ENCODE results near the gene TTC28. TPM values are rescaled to one million over a fixed set of nuclear protein-coding genes. Genes with fewer than 3 reads are reported as not detected.

TTC28 gene
- total RNA-seq, 1 experiment from 2014 or later, result 0.12 TPM

- no peak overlapping the region for H3K4me3 ChIP-seq (replicated peaks in 1 of 2; ENCODE audit: low read depth in 1 of 2, low read length in 2 of 2)
- H2AFZ ChIP-seq (ENCODE audit: low read depth, low read length, poor library complexity, severe bottlenecking), result no peak overlapping the region
- H3K27ac ChIP-seq (ENCODE audit: low read depth, low read length), result no peak overlapping the region
- H3K36me3 ChIP-seq (ENCODE audit: control insufficient read depth in 1 of 2, insufficient read depth in 2 of 2, low read length in 2 of 2), result peaks cover 15 to 16% of the 10 kb centered on the region in 2 experiments
- peaks cover 0 to 4% of the 10 kb centered on the region in 2 experiments; a peak in 2 of 4 replicates for H3K4me1 ChIP-seq (ENCODE audit: control insufficient read depth in 1 of 2, insufficient read depth in 2 of 2, low read length in 2 of 2)
- CTCF ChIA-PET, result no interaction called here
- no peaks in the 10 kb centered on the region for H3K79me2 ChIP-seq (ENCODE audit: insufficient read depth, low read length)
- TF ChIP-seq SIN3A (IDR thresholded peaks at IDR 0.05; ENCODE audit: low read depth) (no peak), YY1 (IDR thresholded peaks at IDR 0.05; ENCODE audit: extremely low read depth, insufficient replicate concordance, low read depth, low read length) (no peak), REST (IDR thresholded peaks at IDR 0.05; ENCODE audit: low read depth) (no peak), ATF3 (IDR thresholded peaks at IDR 0.05) (no peak), SRF (IDR thresholded peaks at IDR 0.05; ENCODE audit: low read depth) (no peak), EZH2phosphoT487 (IDR thresholded peaks at IDR 0.05; ENCODE audit: borderline replicate concordance) (no peak), RAD21 (IDR thresholded peaks at IDR 0.05; ENCODE audit: low read depth) (no peak), POLR2AphosphoS5 (IDR thresholded peaks at IDR 0.05; ENCODE audit: low read depth, low read length) (no peak), ZFX (IDR thresholded peaks at IDR 0.05) (no peak), FOSL1 (IDR thresholded peaks at IDR 0.05; ENCODE audit: low read depth) (no peak), ELF1 (IDR thresholded peaks at IDR 0.05; ENCODE audit: borderline replicate concordance, low read depth) (no peak), POLR2A (IDR thresholded peaks at IDR 0.05; ENCODE audit: borderline replicate concordance, extremely low read depth, insufficient read depth, insufficient read length) (no peak), EZH2 (IDR thresholded peaks at IDR 0.05) (no peak), SP1 (IDR thresholded peaks at IDR 0.05; ENCODE audit: low read depth) (no peak), ZNF274 (IDR thresholded peaks at IDR 0.05; ENCODE audit: low read depth, low read length) (no peak), CEBPB (IDR thresholded peaks at IDR 0.05; ENCODE audit: low read depth) (no peak)
- TF ChIP-seq, protein P1, sequence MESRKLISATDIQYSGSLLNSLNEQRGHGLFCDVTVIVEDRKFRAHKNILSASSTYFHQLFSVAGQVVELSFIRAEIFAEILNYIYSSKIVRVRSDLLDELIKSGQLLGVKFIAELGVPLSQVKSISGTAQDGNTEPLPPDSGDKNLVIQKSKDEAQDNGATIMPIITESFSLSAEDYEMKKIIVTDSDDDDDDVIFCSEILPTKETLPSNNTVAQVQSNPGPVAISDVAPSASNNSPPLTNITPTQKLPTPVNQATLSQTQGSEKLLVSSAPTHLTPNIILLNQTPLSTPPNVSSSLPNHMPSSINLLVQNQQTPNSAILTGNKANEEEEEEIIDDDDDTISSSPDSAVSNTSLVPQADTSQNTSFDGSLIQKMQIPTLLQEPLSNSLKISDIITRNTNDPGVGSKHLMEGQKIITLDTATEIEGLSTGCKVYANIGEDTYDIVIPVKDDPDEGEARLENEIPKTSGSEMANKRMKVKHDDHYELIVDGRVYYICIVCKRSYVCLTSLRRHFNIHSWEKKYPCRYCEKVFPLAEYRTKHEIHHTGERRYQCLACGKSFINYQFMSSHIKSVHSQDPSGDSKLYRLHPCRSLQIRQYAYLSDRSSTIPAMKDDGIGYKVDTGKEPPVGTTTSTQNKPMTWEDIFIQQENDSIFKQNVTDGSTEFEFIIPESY (IDR thresholded peaks at IDR 0.05; ENCODE audit: extremely low read depth, insufficient replicate concordance, low read length), result no peak
- TF ChIP-seq, protein P2, sequence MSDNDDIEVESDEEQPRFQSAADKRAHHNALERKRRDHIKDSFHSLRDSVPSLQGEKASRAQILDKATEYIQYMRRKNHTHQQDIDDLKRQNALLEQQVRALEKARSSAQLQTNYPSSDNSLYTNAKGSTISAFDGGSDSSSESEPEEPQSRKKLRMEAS (IDR thresholded peaks at IDR 0.05), result no peak
- TF ChIP-seq, protein P3, sequence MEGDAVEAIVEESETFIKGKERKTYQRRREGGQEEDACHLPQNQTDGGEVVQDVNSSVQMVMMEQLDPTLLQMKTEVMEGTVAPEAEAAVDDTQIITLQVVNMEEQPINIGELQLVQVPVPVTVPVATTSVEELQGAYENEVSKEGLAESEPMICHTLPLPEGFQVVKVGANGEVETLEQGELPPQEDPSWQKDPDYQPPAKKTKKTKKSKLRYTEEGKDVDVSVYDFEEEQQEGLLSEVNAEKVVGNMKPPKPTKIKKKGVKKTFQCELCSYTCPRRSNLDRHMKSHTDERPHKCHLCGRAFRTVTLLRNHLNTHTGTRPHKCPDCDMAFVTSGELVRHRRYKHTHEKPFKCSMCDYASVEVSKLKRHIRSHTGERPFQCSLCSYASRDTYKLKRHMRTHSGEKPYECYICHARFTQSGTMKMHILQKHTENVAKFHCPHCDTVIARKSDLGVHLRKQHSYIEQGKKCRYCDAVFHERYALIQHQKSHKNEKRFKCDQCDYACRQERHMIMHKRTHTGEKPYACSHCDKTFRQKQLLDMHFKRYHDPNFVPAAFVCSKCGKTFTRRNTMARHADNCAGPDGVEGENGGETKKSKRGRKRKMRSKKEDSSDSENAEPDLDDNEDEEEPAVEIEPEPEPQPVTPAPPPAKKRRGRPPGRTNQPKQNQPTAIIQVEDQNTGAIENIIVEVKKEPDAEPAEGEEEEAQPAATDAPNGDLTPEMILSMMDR (IDR thresholded peaks at IDR 0.05 in 2 of 3, conservative IDR thresholded peaks at IDR 0.05 in 1 of 3; ENCODE audit: borderline replicate concordance in 1 of 3, insufficient read depth in 1 of 3, low read depth in 2 of 3, low read length in 2 of 3), result no peak
- DNase-seq (ENCODE audit: low read depth, low spot score), result no peak
- H4K20me1 ChIP-seq (ENCODE audit: insufficient read depth), result no peaks in the 10 kb centered on the region; the same call in 1 of the 2 replicates
- intact Hi-C loops (cut with micrococcal nuclease), result no loop called here
- RAD21 ChIA-PET (ENCODE audit: low non-redundant PET in 1 of 2, low total read pairs in 2 of 2, uncharacterized antibody in 2 of 2, unreplicated experiment in 2 of 2), result no interaction called here
- no TSS peak for BruUV-seq (replicated peaks)
- H3K4me2 ChIP-seq (ENCODE audit: low read length), result no peak overlapping the region
- no peaks in the 10 kb centered on the region for H3K9me2 ChIP-seq (ENCODE audit: insufficient read depth)
- no peaks in the 10 kb centered on the region for H3K9me3 ChIP-seq (ENCODE audit: control insufficient read depth in 1 of 2, insufficient read depth in 1 of 2, low read depth in 1 of 2, low read length in 2 of 2)
- POLR2A ChIA-PET, result no interaction called here
- H3K9ac ChIP-seq (ENCODE audit: low read length), result no peak overlapping the region
- no peak for ATAC-seq
- H3K27me3 ChIP-seq (ENCODE audit: insufficient read depth, low read length), result no peaks in the 10 kb centered on the region
These were observed 36.0 kb upstream of the TTC28 start for GRCh38 chr22:28715611-28716010.
